Fibroblast of villous mesenchyme (primary cell): ENCODE data around the gene NAV3. TPM values are rescaled to one million over a fixed set of nuclear protein-coding genes. Genes with fewer than 3 reads are reported as not detected.
A peak's percentile ranks its signal among the peaks of the same experiment; 100 is the strongest.

Source experiments
- DNase-seq: peaks from one replicate; pipeline ENCODE4 v3.0.0-alpha.2; 2010; ENCODE audit warnings: low read depth
- H3K4me3 ChIP-seq: 2 replicates; pipeline ENCODE4 v1.5.1; 2011; ENCODE audit warnings: low read depth, mild to moderate bottlenecking, low read length
- total RNA-seq: library from RNA; depleted of rRNA; stranded (reverse); fragments of >200 nt; gene quantifications from 2 replicates; pipeline ENCODE4 v1.2.3, GENCODE V29; 2012
- TF ChIP-seq, protein P1 (sequence below): IDR thresholded peaks from 2 replicates; pipeline ENCODE4 v1.5.1; 2012; ENCODE audit warnings: low read depth, mild to moderate bottlenecking, low read length; ENCODE audit not compliant: insufficient read depth

Gene NAV3
- total RNA-seq, 1 donor = 206 TPM

DNA sequence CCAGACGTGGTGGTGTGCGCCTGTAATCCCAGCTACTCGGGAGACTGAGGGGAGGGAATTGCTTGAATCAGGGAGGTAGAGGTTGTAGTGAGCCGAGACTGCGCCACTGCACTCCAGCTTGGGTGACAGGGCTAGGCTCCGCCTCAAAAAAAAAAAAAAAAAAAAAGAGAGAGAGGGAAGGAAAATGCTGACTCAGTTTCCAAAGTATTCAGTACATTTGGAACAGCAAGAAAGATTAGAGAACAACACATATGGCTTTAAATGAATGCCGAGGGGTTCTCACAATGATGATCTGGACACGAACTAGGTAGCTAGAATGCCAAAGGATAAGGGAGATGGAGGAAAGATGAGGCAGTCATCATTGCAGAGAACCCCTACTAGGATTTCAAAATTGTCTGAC, 97.4 kb downstream of the NAV3 start:
- TF ChIP-seq, protein P1, sequence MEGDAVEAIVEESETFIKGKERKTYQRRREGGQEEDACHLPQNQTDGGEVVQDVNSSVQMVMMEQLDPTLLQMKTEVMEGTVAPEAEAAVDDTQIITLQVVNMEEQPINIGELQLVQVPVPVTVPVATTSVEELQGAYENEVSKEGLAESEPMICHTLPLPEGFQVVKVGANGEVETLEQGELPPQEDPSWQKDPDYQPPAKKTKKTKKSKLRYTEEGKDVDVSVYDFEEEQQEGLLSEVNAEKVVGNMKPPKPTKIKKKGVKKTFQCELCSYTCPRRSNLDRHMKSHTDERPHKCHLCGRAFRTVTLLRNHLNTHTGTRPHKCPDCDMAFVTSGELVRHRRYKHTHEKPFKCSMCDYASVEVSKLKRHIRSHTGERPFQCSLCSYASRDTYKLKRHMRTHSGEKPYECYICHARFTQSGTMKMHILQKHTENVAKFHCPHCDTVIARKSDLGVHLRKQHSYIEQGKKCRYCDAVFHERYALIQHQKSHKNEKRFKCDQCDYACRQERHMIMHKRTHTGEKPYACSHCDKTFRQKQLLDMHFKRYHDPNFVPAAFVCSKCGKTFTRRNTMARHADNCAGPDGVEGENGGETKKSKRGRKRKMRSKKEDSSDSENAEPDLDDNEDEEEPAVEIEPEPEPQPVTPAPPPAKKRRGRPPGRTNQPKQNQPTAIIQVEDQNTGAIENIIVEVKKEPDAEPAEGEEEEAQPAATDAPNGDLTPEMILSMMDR = no peak
- DNase-seq = no peak
- no peak overlapping the region for H3K4me3 ChIP-seq

DNA sequence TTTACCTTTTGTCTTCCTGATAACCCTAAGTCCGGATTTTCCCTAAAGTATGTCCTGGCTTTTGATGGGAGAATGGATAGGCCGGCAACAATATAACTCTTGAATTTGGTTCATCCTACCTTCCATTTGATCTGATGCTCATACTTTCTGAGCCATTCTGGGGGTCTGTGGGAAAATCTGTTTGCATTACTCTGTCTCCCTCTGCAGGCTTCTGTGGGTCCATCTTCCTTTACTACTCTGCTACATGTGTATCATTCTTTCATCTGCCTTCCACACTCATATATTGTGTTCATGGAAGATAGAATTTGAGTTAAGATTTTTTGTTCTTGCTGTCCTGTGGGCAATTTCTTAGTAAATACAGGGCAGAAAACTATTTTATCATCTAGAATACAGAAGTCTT, 101.5 kb downstream of the NAV3 start:
- DNase-seq = no peak
- TF ChIP-seq, protein P1 = peak; percentile 22
- no peak overlapping the region for H3K4me3 ChIP-seq

- no peak overlapping the region for H3K4me3 ChIP-seq
- TF ChIP-seq, protein P1 = no peak
- DNase-seq = peak; percentile 54
These were observed 107.6 kb downstream of the NAV3 start for GRCh38 chr12:77938301-77938700.

DNA sequence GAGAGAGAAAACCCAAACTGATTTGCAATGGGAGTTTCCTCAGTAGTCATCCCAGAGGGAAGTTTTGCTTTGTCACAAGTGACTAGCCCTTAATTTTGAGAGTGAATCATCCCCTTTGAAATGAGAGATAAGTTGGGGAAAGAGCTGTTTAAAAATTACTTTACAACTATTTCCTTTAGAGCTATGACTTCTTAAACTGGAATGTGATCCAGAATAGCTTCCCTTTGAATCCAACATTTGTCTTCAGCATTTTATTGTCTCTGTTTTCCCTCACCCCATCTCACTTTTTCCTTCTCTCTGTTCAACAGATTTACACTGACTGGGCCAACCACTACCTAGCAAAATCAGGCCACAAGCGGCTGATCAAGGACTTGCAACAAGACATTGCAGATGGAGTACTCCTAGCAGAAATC, 109.3 kb downstream of the NAV3 start:
- H3K4me3 ChIP-seq = peak overlapping the region; percentile 58
- TF ChIP-seq, protein P1 = no peak
- DNase-seq = peak; percentile 88

DNA sequence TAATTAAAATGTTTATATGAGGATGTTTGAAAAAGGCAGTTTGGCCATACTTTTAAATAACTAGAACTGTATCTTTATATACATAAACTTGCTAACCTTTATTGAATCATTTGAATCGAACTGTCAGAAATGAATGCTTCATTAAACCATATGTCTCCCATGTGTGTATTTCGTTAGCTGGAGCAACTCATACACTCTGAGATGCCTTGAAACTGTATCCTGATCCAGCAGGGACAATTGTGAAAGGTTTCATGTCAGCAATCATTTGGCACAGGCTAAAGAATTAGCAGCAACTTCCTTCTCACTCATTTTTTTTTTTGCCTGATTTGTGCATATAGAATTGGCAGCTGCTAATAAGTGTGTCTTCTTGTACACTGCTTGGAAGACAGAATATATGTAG, 109.9 kb downstream of the NAV3 start:
- H3K4me3 ChIP-seq = peak overlapping the region; percentile 58
- peak; percentile 61 for DNase-seq
- TF ChIP-seq, protein P1 = no peak

GRCh38 chr12:77941401-77941800, 110.7 kb downstream of the NAV3 start:
- DNase-seq = peak; percentile 49
- H3K4me3 ChIP-seq = peak overlapping the region; percentile 58
- TF ChIP-seq, protein P1 = no peak

DNA sequence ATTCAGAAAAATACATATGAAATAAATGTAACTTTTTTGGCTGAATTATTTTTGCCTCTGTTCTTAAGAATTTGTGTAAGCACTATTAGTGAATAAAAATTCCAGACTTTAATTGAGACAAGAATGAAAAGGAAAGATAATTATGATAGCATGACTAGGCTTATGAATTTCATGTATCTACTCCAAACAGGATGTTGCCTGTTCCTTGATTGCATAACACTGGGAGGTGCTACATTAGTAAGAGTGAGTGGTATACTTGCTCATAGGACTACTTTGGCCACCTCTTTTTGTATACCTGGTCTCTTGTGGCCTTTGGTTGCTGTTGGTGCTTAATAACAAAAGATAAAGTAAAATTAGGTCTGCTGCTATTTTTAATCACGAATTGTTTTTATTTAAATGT, 112.8 kb downstream of the NAV3 start:
- H3K4me3 ChIP-seq = no peak overlapping the region
- peak; percentile 82 for DNase-seq
- TF ChIP-seq, protein P1 = no peak
